ENCODE data around the gene RCSD1.

RCSD1 gene

DNA sequence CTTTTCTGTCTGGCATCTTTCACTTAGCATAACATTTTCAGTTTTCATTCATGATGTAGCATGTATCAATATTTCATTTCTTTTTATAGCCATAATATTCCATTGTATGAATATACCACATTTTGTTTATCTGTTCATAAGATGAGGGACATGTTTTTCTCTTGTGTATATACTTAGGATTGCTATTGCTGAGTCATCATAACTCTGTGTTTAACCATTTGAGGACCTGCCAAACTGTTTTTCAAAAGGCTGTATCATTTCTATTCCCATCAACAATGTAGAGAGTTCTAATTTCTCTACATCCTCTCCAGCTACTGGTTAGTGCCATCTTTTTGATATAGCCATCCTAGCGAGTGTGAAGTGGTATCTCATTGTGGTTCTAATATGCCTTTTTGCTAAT lies 118.0 kb downstream of the RCSD1 start:
- no peak for ATAC-seq
- TF ChIP-seq, protein P1, sequence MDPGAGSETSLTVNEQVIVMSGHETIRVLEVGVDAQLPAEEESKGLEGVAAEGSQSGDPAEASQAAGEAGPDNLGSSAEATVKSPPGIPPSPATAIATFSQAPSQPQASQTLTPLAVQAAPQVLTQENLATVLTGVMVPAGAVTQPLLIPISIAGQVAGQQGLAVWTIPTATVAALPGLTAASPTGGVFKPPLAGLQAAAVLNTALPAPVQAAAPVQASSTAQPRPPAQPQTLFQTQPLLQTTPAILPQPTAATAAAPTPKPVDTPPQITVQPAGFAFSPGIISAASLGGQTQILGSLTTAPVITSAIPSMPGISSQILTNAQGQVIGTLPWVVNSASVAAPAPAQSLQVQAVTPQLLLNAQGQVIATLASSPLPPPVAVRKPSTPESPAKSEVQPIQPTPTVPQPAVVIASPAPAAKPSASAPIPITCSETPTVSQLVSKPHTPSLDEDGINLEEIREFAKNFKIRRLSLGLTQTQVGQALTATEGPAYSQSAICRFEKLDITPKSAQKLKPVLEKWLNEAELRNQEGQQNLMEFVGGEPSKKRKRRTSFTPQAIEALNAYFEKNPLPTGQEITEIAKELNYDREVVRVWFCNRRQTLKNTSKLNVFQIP (CRISPR knock-in tag; IDR thresholded peaks at IDR 0.05; ENCODE audit: borderline replicate concordance, low read depth): no peak
- TF ChIP-seq, protein P2, sequence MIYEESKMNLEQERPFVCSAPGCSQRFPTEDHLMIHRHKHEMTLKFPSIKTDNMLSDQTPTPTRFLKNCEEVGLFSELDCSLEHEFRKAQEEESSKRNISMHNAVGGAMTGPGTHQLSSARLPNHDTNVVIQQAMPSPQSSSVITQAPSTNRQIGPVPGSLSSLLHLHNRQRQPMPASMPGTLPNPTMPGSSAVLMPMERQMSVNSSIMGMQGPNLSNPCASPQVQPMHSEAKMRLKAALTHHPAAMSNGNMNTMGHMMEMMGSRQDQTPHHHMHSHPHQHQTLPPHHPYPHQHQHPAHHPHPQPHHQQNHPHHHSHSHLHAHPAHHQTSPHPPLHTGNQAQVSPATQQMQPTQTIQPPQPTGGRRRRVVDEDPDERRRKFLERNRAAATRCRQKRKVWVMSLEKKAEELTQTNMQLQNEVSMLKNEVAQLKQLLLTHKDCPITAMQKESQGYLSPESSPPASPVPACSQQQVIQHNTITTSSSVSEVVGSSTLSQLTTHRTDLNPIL (CRISPR knock-in tag; IDR thresholded peaks at IDR 0.05; ENCODE audit: low read depth): no peak
- TF ChIP-seq ZFP3 (CRISPR knock-in tag; IDR thresholded peaks at IDR 0.05) (no peak), BACH2 (CRISPR knock-in tag; IDR thresholded peaks at IDR 0.05; ENCODE audit: borderline replicate concordance) (no peak), ZNF70 (CRISPR knock-in tag; IDR thresholded peaks at IDR 0.05) (no peak), SNAI2 (CRISPR knock-in tag; IDR thresholded peaks at IDR 0.05) (no peak), ZFP30 (CRISPR knock-in tag; IDR thresholded peaks at IDR 0.05) (no peak), ZNF565 (CRISPR knock-in tag; conservative IDR thresholded peaks at IDR 0.05; ENCODE audit: low read depth) (no peak), ESRRG (CRISPR knock-in tag; IDR thresholded peaks at IDR 0.05) (no peak)

DNA sequence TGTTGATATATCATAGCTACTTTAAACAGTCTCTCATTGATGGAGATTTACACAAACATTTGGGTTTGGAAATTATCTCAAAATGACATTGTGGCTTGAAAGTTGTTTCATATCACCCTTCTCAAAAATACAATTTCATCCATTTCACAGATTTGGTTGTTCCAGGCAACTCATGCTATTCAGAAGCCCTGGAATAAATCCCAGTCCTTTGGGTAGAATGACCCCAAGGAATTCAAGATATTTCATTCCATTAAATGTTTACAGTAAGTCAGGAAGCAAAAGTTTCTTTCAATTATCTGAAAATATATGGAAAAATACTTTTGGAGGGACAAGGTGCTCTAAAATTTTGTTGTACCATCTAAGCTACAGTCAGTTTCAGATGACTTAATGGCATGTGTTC lies 118.9 kb downstream of the RCSD1 start:
- TF ChIP-seq TOX (CRISPR knock-in tag; IDR thresholded peaks at IDR 0.05; ENCODE audit: borderline replicate concordance) (no peak), ARNTL (CRISPR knock-in tag; IDR thresholded peaks at IDR 0.05; ENCODE audit: borderline replicate concordance, low read depth) (no peak), RARB (CRISPR knock-in tag; IDR thresholded peaks at IDR 0.05) (no peak), ZFP3 (CRISPR knock-in tag; IDR thresholded peaks at IDR 0.05) (no peak), PPARA (CRISPR knock-in tag; IDR thresholded peaks at IDR 0.05; ENCODE audit: borderline replicate concordance) (no peak), ZNF565 (CRISPR knock-in tag; conservative IDR thresholded peaks at IDR 0.05; ENCODE audit: low read depth) (no peak), ZC3H10 (CRISPR knock-in tag; IDR thresholded peaks at IDR 0.05) (no peak), OSR1 (CRISPR knock-in tag; IDR thresholded peaks at IDR 0.05) (no peak), CSDC2 (CRISPR knock-in tag; IDR thresholded peaks at IDR 0.05) (no peak), ISL1 (CRISPR knock-in tag; IDR thresholded peaks at IDR 0.05) (no peak), ESRRG (CRISPR knock-in tag; IDR thresholded peaks at IDR 0.05) (no peak), SNAI2 (CRISPR knock-in tag; IDR thresholded peaks at IDR 0.05) (no peak)
- TF ChIP-seq, protein P1 (CRISPR knock-in tag; IDR thresholded peaks at IDR 0.05; ENCODE audit: borderline replicate concordance, low read depth): no peak
- ATAC-seq: no peak; the same call in 2 of the 3 replicates

DNA sequence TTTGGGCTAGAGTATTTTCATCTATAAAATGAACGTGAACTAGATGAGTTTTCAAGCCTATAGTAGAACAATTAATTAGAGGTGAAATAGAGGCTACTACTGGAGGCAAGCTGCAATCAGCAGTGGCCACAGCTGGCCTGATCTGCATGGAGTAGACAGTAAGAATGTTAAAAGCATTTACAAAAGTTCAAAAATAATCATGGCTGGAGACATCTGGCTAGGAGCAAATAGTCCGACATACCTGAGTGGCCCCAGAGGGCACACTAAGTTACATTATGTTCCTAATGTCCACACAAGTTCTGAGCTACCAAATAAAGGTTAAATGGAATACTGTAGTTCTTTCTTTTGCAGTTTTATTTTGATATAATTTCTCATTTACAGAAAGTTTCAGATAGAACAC lies 119.7 kb downstream of the RCSD1 start:
- ATAC-seq: 0 out of 3 replicates have a peak, but pooled peaks have one; percentile 12
- TF ChIP-seq ZFP3 (CRISPR knock-in tag; IDR thresholded peaks at IDR 0.05) (no peak), ZNF565 (CRISPR knock-in tag; conservative IDR thresholded peaks at IDR 0.05; ENCODE audit: low read depth) (no peak)

DNA sequence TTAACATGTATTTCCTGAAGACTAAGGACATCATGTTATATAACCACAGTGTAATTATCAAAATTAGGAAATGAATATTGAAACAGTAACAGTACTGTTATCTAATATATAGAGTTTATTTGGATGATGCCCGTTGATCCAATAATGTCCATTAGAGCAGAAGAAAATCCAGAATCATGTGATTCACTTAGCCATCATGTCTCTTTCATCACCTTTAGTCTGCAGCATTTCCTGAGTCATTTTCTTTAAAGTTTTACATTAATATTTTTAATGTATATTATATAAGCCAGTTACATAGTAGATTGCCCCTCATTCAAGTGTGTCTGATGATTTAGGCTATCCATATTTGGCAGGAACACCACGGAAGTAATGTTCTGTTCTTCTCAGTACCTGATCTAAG lies 120.6 kb downstream of the RCSD1 start:
- ATAC-seq: no peak
- TF ChIP-seq SNAI2 (CRISPR knock-in tag; IDR thresholded peaks at IDR 0.05): no peak
- no peak for TF ChIP-seq ZFP30 (CRISPR knock-in tag; IDR thresholded peaks at IDR 0.05)
- TF ChIP-seq ZC3H10 (CRISPR knock-in tag; IDR thresholded peaks at IDR 0.05): no peak
- no peak for TF ChIP-seq ARNTL (CRISPR knock-in tag; IDR thresholded peaks at IDR 0.05; ENCODE audit: borderline replicate concordance, low read depth)
- no peak for TF ChIP-seq PPARA (CRISPR knock-in tag; IDR thresholded peaks at IDR 0.05; ENCODE audit: borderline replicate concordance)
- no peak for TF ChIP-seq ISL1 (CRISPR knock-in tag; IDR thresholded peaks at IDR 0.05)
- no peak for TF ChIP-seq ZFP3 (CRISPR knock-in tag; IDR thresholded peaks at IDR 0.05)
- TF ChIP-seq, protein P3, sequence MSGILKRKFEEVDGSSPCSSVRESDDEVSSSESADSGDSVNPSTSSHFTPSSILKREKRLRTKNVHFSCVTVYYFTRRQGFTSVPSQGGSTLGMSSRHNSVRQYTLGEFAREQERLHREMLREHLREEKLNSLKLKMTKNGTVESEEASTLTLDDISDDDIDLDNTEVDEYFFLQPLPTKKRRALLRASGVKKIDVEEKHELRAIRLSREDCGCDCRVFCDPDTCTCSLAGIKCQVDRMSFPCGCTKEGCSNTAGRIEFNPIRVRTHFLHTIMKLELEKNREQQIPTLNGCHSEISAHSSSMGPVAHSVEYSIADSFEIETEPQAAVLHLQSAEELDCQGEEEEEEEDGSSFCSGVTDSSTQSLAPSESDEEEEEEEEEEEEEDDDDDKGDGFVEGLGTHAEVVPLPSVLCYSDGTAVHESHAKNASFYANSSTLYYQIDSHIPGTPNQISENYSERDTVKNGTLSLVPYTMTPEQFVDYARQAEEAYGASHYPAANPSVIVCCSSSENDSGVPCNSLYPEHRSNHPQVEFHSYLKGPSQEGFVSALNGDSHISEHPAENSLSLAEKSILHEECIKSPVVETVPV (CRISPR knock-in tag; IDR thresholded peaks at IDR 0.05): no peak
- TF ChIP-seq ZNF8 (CRISPR knock-in tag; IDR thresholded peaks at IDR 0.05): no peak
- TF ChIP-seq, protein P2 (CRISPR knock-in tag; IDR thresholded peaks at IDR 0.05; ENCODE audit: low read depth): no peak
- TF ChIP-seq CSDC2 (CRISPR knock-in tag; IDR thresholded peaks at IDR 0.05): no peak
- no peak for TF ChIP-seq RARB (CRISPR knock-in tag; IDR thresholded peaks at IDR 0.05)
- no peak for TF ChIP-seq OSR1 (CRISPR knock-in tag; IDR thresholded peaks at IDR 0.05)

All from SK-N-SH treated with all-trans-retinoic acid at 6 μM for 48 hours (cell line).